Suprapubic skin (tissue), 4 donors: Measurements from ENCODE around the gene AAK1.

ENCODE experiments used
- EP300 ChIP-seq: sonication (generic); formaldehyde crosslinking; IDR thresholded peaks from one replicate; pipeline ENCODE4 v1.6.1; 2017; ENCODE audit warnings: antibody characterized with exemption
- POLR2A ChIP-seq, 2 donors: fragments of 450-650 bp; IDR thresholded peaks; one replicate each; pipeline ENCODE4 v1.6.1; 2017; ENCODE audit warnings: antibody characterized with exemption in 2 of 2, mild to moderate bottlenecking in 2 of 2, moderate library complexity in 2 of 2
- POLR2AphosphoS5 ChIP-seq, 3 donors: sonication (generic); formaldehyde crosslinking; IDR thresholded peaks; one replicate each; pipeline ENCODE4 v1.6.1; 2017; ENCODE audit warnings: antibody characterized with exemption in 3 of 3
- TF ChIP-seq, protein P1 (sequence below), 2 donors: fragments of 200-600 bp in 1 of 2; fragments of 450-650 bp in 1 of 2; sonication (generic) in 1 of 2; IDR thresholded peaks; one replicate each; pipeline ENCODE4 v1.5.1; 2016 to 2019; ENCODE audit warnings: antibody characterized with exemption in 2 of 2, mild to moderate bottlenecking in 1 of 2, moderate library complexity in 1 of 2

DNA sequence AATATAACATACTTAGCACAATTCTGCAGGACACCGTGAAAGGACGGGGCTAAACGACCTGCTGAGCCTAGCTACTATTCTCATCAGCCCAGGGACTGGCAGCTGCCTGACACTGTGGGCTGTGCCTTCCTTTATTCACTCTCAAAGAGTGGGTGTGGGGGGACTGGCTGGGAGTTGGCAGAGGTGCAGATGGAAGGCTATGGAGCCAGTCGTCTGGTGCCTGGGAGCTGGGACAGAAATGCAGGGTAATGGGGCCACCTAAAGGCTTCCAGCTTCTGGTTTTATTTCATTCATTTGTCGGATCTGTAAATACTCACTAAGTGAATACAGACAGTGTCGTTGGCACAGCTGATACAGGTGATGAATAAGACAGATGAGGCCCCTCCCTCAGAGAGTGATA is 150.3 kb downstream of the AAK1 start:
- TF ChIP-seq POLR2A (IDR thresholded peaks at IDR 0.05) (no peak), EP300 (no peak), POLR2AphosphoS5 (IDR thresholded peaks at IDR 0.05) (no peak)
- TF ChIP-seq, protein P1, sequence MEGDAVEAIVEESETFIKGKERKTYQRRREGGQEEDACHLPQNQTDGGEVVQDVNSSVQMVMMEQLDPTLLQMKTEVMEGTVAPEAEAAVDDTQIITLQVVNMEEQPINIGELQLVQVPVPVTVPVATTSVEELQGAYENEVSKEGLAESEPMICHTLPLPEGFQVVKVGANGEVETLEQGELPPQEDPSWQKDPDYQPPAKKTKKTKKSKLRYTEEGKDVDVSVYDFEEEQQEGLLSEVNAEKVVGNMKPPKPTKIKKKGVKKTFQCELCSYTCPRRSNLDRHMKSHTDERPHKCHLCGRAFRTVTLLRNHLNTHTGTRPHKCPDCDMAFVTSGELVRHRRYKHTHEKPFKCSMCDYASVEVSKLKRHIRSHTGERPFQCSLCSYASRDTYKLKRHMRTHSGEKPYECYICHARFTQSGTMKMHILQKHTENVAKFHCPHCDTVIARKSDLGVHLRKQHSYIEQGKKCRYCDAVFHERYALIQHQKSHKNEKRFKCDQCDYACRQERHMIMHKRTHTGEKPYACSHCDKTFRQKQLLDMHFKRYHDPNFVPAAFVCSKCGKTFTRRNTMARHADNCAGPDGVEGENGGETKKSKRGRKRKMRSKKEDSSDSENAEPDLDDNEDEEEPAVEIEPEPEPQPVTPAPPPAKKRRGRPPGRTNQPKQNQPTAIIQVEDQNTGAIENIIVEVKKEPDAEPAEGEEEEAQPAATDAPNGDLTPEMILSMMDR (IDR thresholded peaks at IDR 0.05), result no peak
